Activated CD4-positive, alpha-beta T cell treated with anti-CD3 and anti-CD28 coated beads, Interleukin-2, Interleukin-4, amounts not matched to agents 100 ng/mL and 50 ng/mL, durations not matched to agents 16 hours and 8 hours (primary cell): Measurements from ENCODE around the gene CHIA.

Experiments used
- DNase-seq: peaks from one replicate; pipeline ENCODE4 v3.0.0-alpha.2; 2020; ENCODE audit warnings: low spot score

CHIA gene

GRCh38 chr1:111290630-111291029 is at the start of gene CHIA:
TSS of gene CHIA (plus strand) at chr1:111290851. CDS start at chr1:111310468, 19,617 bp downstream.
- DNase-seq = no peak

DNA sequence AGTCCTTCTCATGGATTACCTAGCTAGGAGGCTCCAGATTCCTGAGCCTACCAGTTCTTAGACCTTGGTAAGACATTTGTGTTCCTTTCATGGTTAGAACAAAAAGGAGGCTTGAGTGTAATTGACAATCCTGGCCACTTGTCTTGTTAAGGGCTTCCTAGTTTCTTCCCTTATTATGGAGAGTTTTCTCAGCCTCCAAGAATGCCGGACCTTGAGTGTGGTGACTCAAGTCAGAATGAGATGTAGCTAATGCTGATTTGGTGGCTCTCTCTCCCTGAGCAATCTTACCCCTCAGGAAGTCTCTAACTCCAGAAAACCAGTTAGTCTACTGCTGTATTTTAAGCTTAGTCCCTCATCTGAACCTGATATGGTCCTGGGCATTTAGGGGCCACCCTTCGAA is 48.9 kb upstream of the CHIA start:
- DNase-seq = no peak

DNA sequence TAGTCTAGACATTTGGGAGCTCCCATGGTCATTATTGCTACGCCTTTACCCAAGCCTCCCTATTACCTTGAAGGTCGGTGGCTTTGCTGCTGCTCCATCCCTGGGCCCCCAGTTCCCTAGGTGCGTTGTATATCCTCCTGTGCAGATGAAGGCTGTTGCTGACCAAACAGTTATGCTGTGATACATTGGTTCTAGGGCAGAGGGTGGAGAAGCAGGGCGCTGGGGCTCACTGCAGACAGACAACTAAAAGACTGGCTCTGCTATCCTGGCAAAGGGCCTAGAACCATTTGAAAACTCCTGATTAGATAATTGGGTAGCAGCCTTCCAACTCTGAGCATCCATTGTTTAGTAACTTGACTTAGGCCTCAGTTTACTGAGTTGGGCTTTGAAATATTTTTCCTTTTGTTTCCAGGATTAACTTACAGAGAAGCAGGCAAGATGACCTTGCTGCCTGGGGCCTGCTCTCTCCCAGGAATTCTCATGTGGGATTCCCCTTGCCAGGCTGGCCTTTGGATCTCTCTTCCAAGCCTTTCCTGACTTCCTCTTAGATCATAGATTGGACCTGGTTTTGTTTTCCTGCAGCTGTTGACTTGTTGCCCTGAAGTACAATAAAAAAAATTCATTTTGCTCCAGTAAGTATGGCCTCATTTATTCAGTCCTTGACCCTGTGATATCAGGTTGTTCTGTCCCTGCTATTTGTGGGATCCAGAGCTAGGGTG is 47.7 kb upstream of the CHIA start:
- DNase-seq = no peak

GRCh38 chr1:111247125-111247838 is 43.4 kb upstream of the CHIA start:
- DNase-seq = no peak

GRCh38 chr1:111249960-111250359 is 40.7 kb upstream of the CHIA start:
- DNase-seq = no peak

DNA sequence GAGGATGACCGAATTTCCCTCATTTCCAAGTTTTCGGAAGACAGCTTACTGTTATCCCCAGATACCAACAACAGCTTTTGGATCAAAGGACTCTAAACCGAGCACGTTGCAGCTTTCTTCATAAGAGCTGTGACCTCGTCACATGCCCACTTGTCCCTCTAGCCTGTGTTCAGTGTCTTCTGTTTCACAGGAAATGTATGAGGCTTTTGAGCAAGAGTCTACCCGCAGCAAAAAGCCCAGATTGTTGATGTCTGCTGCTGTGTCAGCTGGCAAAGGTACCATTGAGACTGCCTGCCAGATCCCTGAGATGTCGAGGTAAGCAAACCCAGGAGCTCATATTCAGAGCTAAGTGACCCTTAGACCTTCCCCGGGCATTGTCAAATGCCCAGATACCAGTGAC is 39.1 kb upstream of the CHIA start:
- no peak for DNase-seq

DNA sequence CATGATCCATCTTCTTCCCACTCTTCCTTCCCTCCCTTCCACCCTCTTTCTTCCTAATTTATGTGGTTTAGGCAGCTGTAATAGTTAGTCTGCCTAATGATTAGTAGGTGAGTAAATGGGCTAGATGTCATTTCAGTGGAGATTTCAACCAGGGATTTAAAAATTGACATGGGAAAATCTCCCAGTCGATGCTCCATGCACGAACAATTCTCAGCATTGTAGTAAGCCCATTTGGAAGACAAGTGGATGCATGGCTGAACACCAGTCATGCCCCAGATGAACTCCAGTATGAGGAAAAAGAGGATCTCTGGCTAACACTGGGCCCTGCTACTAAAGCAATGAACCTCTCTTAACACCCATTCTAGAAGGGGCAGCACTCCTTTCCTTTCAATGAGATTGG is 37.9 kb upstream of the CHIA start:
- no peak for DNase-seq

GRCh38 chr1:111253876-111254275 is 36.8 kb upstream of the CHIA start:
- DNase-seq = no peak

DNA sequence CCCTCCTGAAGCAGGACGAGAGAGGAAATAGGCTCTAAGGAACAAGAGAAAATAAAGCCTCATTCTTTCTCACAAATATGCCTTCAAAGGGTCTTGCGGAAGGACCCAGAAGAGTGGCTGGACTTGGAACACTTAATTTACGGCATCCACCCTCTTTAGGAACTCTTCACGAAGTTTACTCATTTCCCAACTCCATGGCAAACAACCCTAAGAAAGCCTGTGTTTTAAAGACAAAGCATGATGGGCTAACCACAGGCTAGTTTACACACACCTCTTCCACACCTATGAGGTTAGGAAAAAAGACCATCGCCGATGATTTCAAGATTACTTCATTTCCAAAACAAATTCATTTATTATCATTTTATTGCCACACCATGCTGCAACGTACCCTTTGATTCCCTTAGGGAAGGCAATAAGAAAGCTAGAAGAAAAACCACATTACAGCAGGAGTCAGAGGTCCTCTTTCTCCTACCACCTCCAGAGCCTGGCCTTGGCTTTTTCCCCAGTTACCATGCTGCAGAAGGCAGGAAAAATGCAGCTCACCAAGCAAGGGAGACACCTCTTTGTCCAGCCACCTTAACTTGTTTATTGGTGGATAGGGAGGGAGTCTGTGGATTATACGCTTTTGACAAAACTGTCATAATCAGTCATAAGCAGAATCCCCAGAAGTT is 33.5 kb upstream of the CHIA start:
- no peak for DNase-seq

- no peak for DNase-seq
These were observed 22.7 kb upstream of the CHIA start for GRCh38 chr1:111267801-111268508.

GRCh38 chr1:111269825-111270406 is 20.7 kb upstream of the CHIA start:
- DNase-seq = no peak

DNA sequence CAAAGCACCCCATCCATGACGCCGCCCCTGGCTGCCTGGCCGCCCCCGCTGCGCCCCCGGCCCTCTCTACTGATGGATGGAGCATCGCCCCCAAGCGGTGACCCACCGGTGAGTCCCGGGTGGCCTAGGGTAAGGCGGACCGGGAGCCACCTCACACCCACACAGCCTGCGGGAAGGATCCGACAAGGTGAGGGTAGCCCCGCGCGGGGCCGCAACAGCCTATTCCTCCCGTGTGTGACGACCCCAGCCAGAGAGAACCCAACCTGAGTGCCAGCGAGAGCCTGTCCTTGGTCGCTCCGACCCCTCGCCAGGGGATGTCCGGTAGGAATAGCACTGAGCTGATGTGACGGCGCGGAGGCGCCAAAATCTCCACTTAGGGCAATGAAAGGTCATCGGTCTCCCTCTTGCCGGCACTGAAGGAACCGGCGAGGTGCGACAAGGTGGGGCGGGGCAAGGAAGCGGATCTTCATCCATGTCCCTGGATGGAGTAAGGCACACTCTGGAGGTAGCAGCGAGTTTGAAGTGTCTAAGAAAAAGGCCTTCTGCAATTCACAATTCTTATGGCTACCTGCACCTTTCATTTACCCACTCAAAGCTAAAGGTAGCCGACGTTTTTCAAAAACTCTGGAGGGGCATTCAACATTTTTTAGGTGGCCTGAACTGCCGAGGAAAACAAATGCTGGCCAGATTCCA is 19.7 kb upstream of the CHIA start:
- no peak for DNase-seq

DNA sequence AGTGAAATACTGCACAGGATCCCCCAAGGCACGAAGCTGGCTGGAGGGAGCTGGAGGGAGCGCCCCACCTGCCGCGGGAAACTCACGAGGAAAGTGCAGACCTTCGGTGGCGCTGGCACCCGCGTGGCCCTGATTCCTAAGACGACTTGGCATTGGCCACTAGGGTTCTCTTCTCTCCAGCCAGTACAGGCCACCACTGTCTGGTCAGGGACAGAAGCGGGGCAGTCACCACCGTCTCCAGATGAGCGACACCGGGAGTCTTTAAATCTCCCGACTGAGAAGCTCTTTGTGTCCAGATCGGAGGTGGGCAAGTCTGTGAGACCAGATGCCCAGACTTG is 19.2 kb upstream of the CHIA start:
- no peak for DNase-seq

GRCh38 chr1:111272081-111272480 is 18.6 kb upstream of the CHIA start:
- DNase-seq = no peak

DNA sequence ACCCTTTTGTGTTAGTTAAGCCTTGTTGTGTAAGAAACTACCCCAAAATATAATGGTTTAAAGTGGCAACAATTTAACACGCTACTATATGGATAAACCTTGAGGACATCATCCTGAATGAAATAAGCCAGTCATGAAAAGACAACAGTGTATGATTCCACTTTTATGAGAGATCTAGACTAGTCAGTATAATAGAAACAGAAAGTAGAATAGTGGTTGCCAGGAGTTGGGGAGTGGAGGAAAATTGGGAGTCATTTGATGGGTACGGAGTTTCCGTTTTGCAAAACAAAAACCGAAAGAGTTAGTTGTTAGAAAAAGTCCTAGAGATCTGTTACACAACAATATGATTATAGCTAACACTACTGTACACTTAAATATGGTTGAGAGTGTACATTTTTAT is 16.0 kb upstream of the CHIA start:
- peak; percentile 59 for DNase-seq

GRCh38 chr1:111275079-111275478 is 15.6 kb upstream of the CHIA start:
- DNase-seq = peak; percentile 43

GRCh38 chr1:111275780-111276433 is 14.7 kb upstream of the CHIA start:
- DNase-seq = no peak

GRCh38 chr1:111279144-111279543 is 11.5 kb upstream of the CHIA start:
- no peak for DNase-seq

DNA sequence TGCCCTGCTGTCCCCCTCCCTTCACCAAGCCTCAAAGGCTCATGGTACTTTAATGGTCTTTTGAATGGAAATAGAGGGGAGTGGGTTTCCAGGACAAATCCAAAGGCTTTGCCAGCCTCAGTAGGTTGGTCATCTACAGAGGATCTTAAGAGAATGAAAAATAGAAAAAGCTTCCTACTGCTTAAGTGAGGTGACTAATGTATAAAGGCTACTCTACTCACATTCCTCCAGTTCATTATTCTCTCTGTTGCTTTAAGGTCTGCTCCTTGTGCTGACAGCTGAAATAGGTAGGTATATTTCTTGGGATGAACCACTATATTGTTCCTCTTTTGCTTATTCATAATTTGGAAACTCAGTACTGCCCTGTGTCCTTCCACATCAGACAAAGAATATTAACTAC is 10.4 kb upstream of the CHIA start:
- DNase-seq = no peak

DNA sequence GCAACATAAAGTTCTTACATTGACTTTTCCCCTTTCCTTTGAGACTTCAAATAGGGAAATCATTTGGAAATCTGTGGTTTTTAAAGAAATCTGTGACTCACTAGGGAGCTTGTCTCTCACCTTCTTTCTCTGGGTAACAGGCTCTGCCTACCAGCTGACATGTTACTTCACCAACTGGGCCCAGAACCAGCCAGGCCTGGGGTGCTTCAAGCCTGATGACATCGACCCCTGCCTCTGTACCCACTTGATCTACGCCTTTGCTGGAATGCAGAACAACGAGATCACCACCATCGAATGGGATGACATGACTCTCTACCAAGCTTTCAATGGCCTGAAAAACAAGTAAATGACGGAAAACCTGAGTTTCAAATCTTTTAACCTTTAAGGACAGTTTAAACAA is 9.2 kb upstream of the CHIA start:
- DNase-seq = no peak

- DNase-seq = no peak
These were observed 6.8 kb upstream of the CHIA start for GRCh38 chr1:111283838-111284237.
